Naive thymus-derived CD4-positive, alpha-beta T cell (primary cell): ENCODE data around the gene NOL8. TPM values are rescaled to one million over a fixed set of nuclear protein-coding genes. Genes with fewer than 3 reads are reported as not detected.

Source experiments
- ATAC-seq: fragments of 150-1000 bp; cut with Tn5 transposase; 2 replicates; pipeline ENCODE4 v1.10.0; 2021; ENCODE audit warnings: mild to moderate bottlenecking, moderate library complexity
- CTCF ChIA-PET: fragments of 350-600 bp; sonication (Branson Sonifier 250); formaldehyde crosslinking; loops from one replicate; lab custom pipeline; 2021; ENCODE audit warnings: antibody characterized with exemption; lab: Charles Lee
- POLR2A ChIA-PET: fragments of 350-600 bp; sonication (Branson Sonifier 250); formaldehyde crosslinking; loops from one replicate; lab custom pipeline; 2021; ENCODE audit warnings: antibody characterized with exemption, inconsistent platforms; lab: Charles Lee
- DNase-seq, 9 donors: peaks; one replicate each; pipeline versions ENCODE4 v3.0.0 to v3.0.0-alpha.2; 2020 to 2022; ENCODE audit warnings: mixed read lengths in 1 of 9
- H3K27ac ChIP-seq: one replicate; pipeline ENCODE4 v1.7.0; 2013; ENCODE audit warnings: mild to moderate bottlenecking, low read depth, low read length, moderate library complexity
- H3K27me3 ChIP-seq, 2 donors: one replicate each; pipeline ENCODE4 v1.7.0; 2013; ENCODE audit warnings: low read length in 2 of 2, mild to moderate bottlenecking in 2 of 2, moderate library complexity in 2 of 2; ENCODE audit not compliant: control insufficient read depth in 2 of 2, insufficient read depth in 2 of 2
- H3K36me3 ChIP-seq, 3 experiments: 1 replicate in 2 of 3; 2 replicates in 1 of 3; pipeline ENCODE4 v1.7.0; 2013; ENCODE audit warnings: low read length in 3 of 3, mild to moderate bottlenecking in 3 of 3, moderate library complexity in 1 of 3; ENCODE audit not compliant: insufficient read depth in 3 of 3, control insufficient read depth in 2 of 3
- H3K4me1 ChIP-seq, 2 donors: one replicate each; pipeline ENCODE4 v1.7.0; 2013; ENCODE audit warnings: low read length in 2 of 2, mild to moderate bottlenecking in 2 of 2, moderate library complexity in 1 of 2; ENCODE audit not compliant: control insufficient read depth in 2 of 2, insufficient read depth in 2 of 2
- H3K4me3 ChIP-seq: 2 replicates; pipeline ENCODE4 v1.7.0; 2013; ENCODE audit warnings: mild to moderate bottlenecking, low read length
- H3K9me3 ChIP-seq, 3 experiments: 1 replicate in 2 of 3; 2 replicates in 1 of 3; pipeline ENCODE4 v1.7.0; 2013; ENCODE audit warnings: low read length in 3 of 3; ENCODE audit not compliant: control insufficient read depth in 2 of 3
- H3K27ac Mint-ChIP-seq, 9 donors: one replicate each; pipeline ENCODE4 v1.8.0; 2020 to 2022; ENCODE audit warnings: mixed read lengths in 9 of 9, mild to moderate bottlenecking in 8 of 9, moderate library complexity in 5 of 9, inconsistent platforms in 2 of 9
- H3K27me3 Mint-ChIP-seq, 5 donors: one replicate each; pipeline ENCODE4 v1.8.0; 2021 to 2022; ENCODE audit warnings: mixed read lengths in 5 of 5, mild to moderate bottlenecking in 1 of 5
- H3K36me3 Mint-ChIP-seq, 5 donors: one replicate each; pipeline ENCODE4 v1.8.0; 2020 to 2022; ENCODE audit warnings: mixed read lengths in 5 of 5, mild to moderate bottlenecking in 3 of 5, inconsistent platforms in 1 of 5
- H3K4me1 Mint-ChIP-seq, 7 donors: one replicate each; pipeline ENCODE4 v1.8.0; 2020 to 2022; ENCODE audit warnings: mixed read lengths in 7 of 7, mild to moderate bottlenecking in 3 of 7, inconsistent platforms in 1 of 7
- H3K4me3 Mint-ChIP-seq, 10 donors: one replicate each; pipeline ENCODE4 v1.8.0; 2020 to 2022; ENCODE audit warnings: mild to moderate bottlenecking in 10 of 10, mixed read lengths in 10 of 10, moderate library complexity in 6 of 10, inconsistent platforms in 2 of 10
- H3K9me3 Mint-ChIP-seq, 11 donors: one replicate each; pipeline ENCODE4 v1.8.0; 2020 to 2022; ENCODE audit warnings: mixed read lengths in 11 of 11, mild to moderate bottlenecking in 4 of 11, inconsistent platforms in 1 of 11, moderate library complexity in 1 of 11
- intact Hi-C, 2 donors: fragments of 100-400 bp; cut with micrococcal nuclease; formaldehyde crosslinking; loops; one replicate each; pipeline ENCODE4 v1.15.1; 2023
- polyA plus RNA-seq, 2 donors: library from polyadenylated mRNA; unstranded; fragments of 300-500 nt; fragmentation: Illumina TruSeq; gene quantifications; one replicate each; pipeline ENCODE4 v1.2.3, GENCODE V29; 2021
- total RNA-seq, 6 experiments: library from RNA in 5 of 6; stranded (reverse) in 5 of 6; gene quantifications; 1 replicate in 5 of 6; 2 replicates in 1 of 6; pipeline ENCODE4 v1.2.3 and lab custom pipeline; 2021 to 2026

NOL8 gene
- total and polyA plus RNA-seq, 7 experiments from 2014 or later, result 25.4 to 115 (median 63.4) TPM

- H3K4me1 Mint-ChIP-seq, result peaks cover 17 to 39% (median 33%) of the 10 kb centered on the region in 7 donors
- H3K36me3 ChIP-seq, result peaks cover 11 to 66% (median 31%) of the 10 kb centered on the region in 3 experiments
- no peaks in the 10 kb centered on the region for H3K27me3 Mint-ChIP-seq
- no peak overlapping the region for H3K27ac ChIP-seq
- ATAC-seq (no peak), DNase-seq (no peak)
- H3K36me3 Mint-ChIP-seq, result peaks cover 18 to 66% (median 46%) of the 10 kb centered on the region in 5 donors
- no peak overlapping the region for H3K4me3 Mint-ChIP-seq
- H3K4me3 ChIP-seq, result no peak overlapping the region
- no peaks in the 10 kb centered on the region for H3K9me3 ChIP-seq
- intact Hi-C loops, result no loop called here
- peaks cover 0 to 4% of the 10 kb centered on the region in 2 donors for H3K4me1 ChIP-seq
- ChIA-PET POLR2A (no interaction called here), CTCF (no interaction called here)
- peak overlapping the region in 1 of 9 donors; percentile 44 for H3K27ac Mint-ChIP-seq
- H3K9me3 Mint-ChIP-seq, result no peaks in the 10 kb centered on the region
- H3K27me3 ChIP-seq, result no peaks in the 10 kb centered on the region
Measured at GRCh38 chr9:92315456-92315855, 9.7 kb downstream of the NOL8 start.

- ATAC-seq (no peak), DNase-seq (no peak)
- intact Hi-C loops, result loop anchor here in 1 of 2 donors (5.0 kb wide), 1 partner anchor 36 kb away; no protein-coding TSS in a partner anchor
- peaks cover 25 to 65% (median 49%) of the 10 kb centered on the region in 5 donors for H3K36me3 Mint-ChIP-seq
- no peaks in the 10 kb centered on the region for H3K9me3 Mint-ChIP-seq
- peak overlapping the region in 4 of 9 donors; percentile 4 to 75 (median 62) for H3K27ac Mint-ChIP-seq
- ChIA-PET CTCF (no interaction called here), POLR2A (interaction anchor here (1.1 kb wide), 1 partner anchor 12 kb away, joined by 4 read pairs; the partner anchor contains the start of gene CENPP)
- H3K4me1 ChIP-seq, result peaks cover 0 to 4% of the 10 kb centered on the region in 2 donors
- H3K4me3 Mint-ChIP-seq, result peak overlapping the region in 2 of 10 donors; percentile 18 to 22
- H3K4me1 Mint-ChIP-seq, result peaks cover 19 to 47% (median 34%) of the 10 kb centered on the region in 7 donors
- no peaks in the 10 kb centered on the region for H3K9me3 ChIP-seq
- no peak overlapping the region for H3K4me3 ChIP-seq
- no peaks in the 10 kb centered on the region for H3K27me3 ChIP-seq
- H3K36me3 ChIP-seq, result peaks cover 15 to 66% (median 35%) of the 10 kb centered on the region in 3 experiments
- no peaks in the 10 kb centered on the region for H3K27me3 Mint-ChIP-seq
- no peak overlapping the region for H3K27ac ChIP-seq
Measured at GRCh38 chr9:92313624-92314012, 11.5 kb downstream of the NOL8 start.

GRCh38 chr9:92312887-92313623 is 12.1 kb downstream of the NOL8 start:
- peaks cover 19 to 47% (median 34%) of the 10 kb centered on the region in 7 donors for H3K4me1 Mint-ChIP-seq
- Histone ChIP-seq H3K27ac (no peak overlapping the region), H3K9me3 (no peaks in the 10 kb centered on the region), H3K4me3 (no peak overlapping the region), H3K36me3 (peaks cover 18 to 66% (median 34%) of the 10 kb centered on the region in 3 experiments), H3K4me1 (peaks cover 0 to 4% of the 10 kb centered on the region in 2 donors), H3K27me3 (no peaks in the 10 kb centered on the region)
- ChIA-PET CTCF (no interaction called here), POLR2A (interaction anchor here (1.1 kb wide), 1 partner anchor 13 kb away, joined by 4 read pairs; the partner anchor contains the start of gene CENPP)
- DNase-seq (no peak), ATAC-seq (no peak)
- no peaks in the 10 kb centered on the region for H3K27me3 Mint-ChIP-seq
- intact Hi-C loops, result loop anchor here in 1 of 2 donors (5.0 kb wide), 1 partner anchor 36 kb away; no protein-coding TSS in a partner anchor
- H3K9me3 Mint-ChIP-seq, result no peaks in the 10 kb centered on the region
- peaks cover 22 to 66% (median 50%) of the 10 kb centered on the region in 5 donors for H3K36me3 Mint-ChIP-seq
- peak overlapping the region in 3 of 10 donors; percentile 18 to 30 (median 22) for H3K4me3 Mint-ChIP-seq
- peak overlapping the region in 6 of 9 donors; percentile 20 to 77 (median 68) for H3K27ac Mint-ChIP-seq

- intact Hi-C loops, result loop anchor here in 1 of 2 donors (5.0 kb wide), 1 partner anchor 33 kb away; no protein-coding TSS in a partner anchor
- peak overlapping the region in 1 of 9 donors; percentile 32 for H3K27ac Mint-ChIP-seq
- ATAC-seq (no peak), DNase-seq (no peak)
- Histone ChIP-seq H3K4me1 (peaks cover 0 to 4% of the 10 kb centered on the region in 2 donors), H3K27me3 (no peaks in the 10 kb centered on the region), H3K9me3 (no peaks in the 10 kb centered on the region), H3K27ac (no peak overlapping the region), H3K4me3 (no peak overlapping the region), H3K36me3 (peaks cover 15 to 69% (median 43%) of the 10 kb centered on the region in 3 experiments)
- peaks cover 19 to 61% (median 48%) of the 10 kb centered on the region in 5 donors for H3K36me3 Mint-ChIP-seq
- H3K4me3 Mint-ChIP-seq, result no peak overlapping the region
- CTCF ChIA-PET, result no interaction called here
- H3K4me1 Mint-ChIP-seq, result peaks cover 19 to 47% (median 34%) of the 10 kb centered on the region in 7 donors
- no peaks in the 10 kb centered on the region for H3K9me3 Mint-ChIP-seq
- POLR2A ChIA-PET, result no interaction called here
- no peaks in the 10 kb centered on the region for H3K27me3 Mint-ChIP-seq
Measured at GRCh38 chr9:92310562-92310961, 14.6 kb downstream of the NOL8 start.

GRCh38 chr9:92308893-92309292 is 16.3 kb downstream of the NOL8 start:
- Histone ChIP-seq H3K9me3 (no peaks in the 10 kb centered on the region), H3K4me3 (no peak overlapping the region), H3K4me1 (peaks cover 0 to 4% of the 10 kb centered on the region in 2 donors), H3K27me3 (no peaks in the 10 kb centered on the region), H3K36me3 (peaks cover 23 to 75% (median 56%) of the 10 kb centered on the region in 3 experiments), H3K27ac (no peak overlapping the region)
- intact Hi-C loops, result no loop called here
- Mint-ChIP-seq H3K27ac (peak overlapping the region in 2 of 9 donors; percentile 8 to 28), H3K9me3 (no peaks in the 10 kb centered on the region), H3K27me3 (no peaks in the 10 kb centered on the region), H3K4me1 (peaks cover 16 to 37% (median 24%) of the 10 kb centered on the region in 7 donors), H3K36me3 (peaks cover 15 to 67% (median 48%) of the 10 kb centered on the region in 5 donors), H3K4me3 (no peak overlapping the region)
- ChIA-PET POLR2A (interaction anchor here (0.9 kb wide), 1 partner anchor 15 kb away, joined by 3 read pairs; no protein-coding TSS in a partner anchor), CTCF (interaction anchor here (0.9 kb wide), 1 partner anchor 26 kb away, joined by 3 read pairs; no protein-coding TSS in a partner anchor)
- no peak for DNase-seq
- no peak for ATAC-seq

- DNase-seq (no peak), ATAC-seq (no peak)
- Mint-ChIP-seq H3K27ac (peak overlapping the region in 2 of 9 donors; percentile 6 to 36), H3K4me3 (no peak overlapping the region), H3K27me3 (no peaks in the 10 kb centered on the region), H3K36me3 (peaks cover 13 to 42% (median 33%) of the 10 kb centered on the region in 5 donors), H3K9me3 (no peaks in the 10 kb centered on the region), H3K4me1 (peaks cover 0 to 23% (median 7%) of the 10 kb centered on the region in 7 donors)
- H3K36me3 ChIP-seq, result peaks cover 24 to 80% (median 27%) of the 10 kb centered on the region in 3 experiments
- no peak overlapping the region for H3K4me3 ChIP-seq
- no peak overlapping the region for H3K27ac ChIP-seq
- H3K27me3 ChIP-seq, result no peaks in the 10 kb centered on the region
- peaks cover 0 to 2% of the 10 kb centered on the region in 2 donors for H3K4me1 ChIP-seq
- POLR2A ChIA-PET, result interaction anchor here (0.8 to 2.7 kb wide), 3 partner anchors 9 to 25 kb away, joined by 3 to 17 read pairs (median 4); partner anchors contain the start of genes CENPP and NOL8
- no peaks in the 10 kb centered on the region for H3K9me3 ChIP-seq
- CTCF ChIA-PET, result interaction anchor here (1.0 kb wide), 1 partner anchor 161 kb away, joined by 3 read pairs; no protein-coding TSS in a partner anchor
- intact Hi-C loops, result no loop called here
Measured at GRCh38 chr9:92300936-92301335, 24.2 kb downstream of the NOL8 start.
